ENCODE data around the gene LDLRAD4.

LDLRAD4 gene

GRCh38 chr18:13393338-13393737, 174.8 kb downstream of the LDLRAD4 start:
- no peak for DNase-seq
- peaks cover 0 to 16% (median 0%) of the 10 kb centered on the region in 3 donors for H3K36me3 ChIP-seq
- peaks cover 0 to 35% (median 15%) of the 10 kb centered on the region in 4 donors for H3K4me1 ChIP-seq
- H3K27ac ChIP-seq: no peak overlapping the region
- intact Hi-C loops (cut with DNase I; ENCODE audit: low total_unique reads): no loop called here
- H3K27me3 ChIP-seq: no peaks in the 10 kb centered on the region
- H3K9me3 ChIP-seq: no peaks in the 10 kb centered on the region
- H3K4me3 ChIP-seq: no peak overlapping the region
- TF ChIP-seq, protein P1, sequence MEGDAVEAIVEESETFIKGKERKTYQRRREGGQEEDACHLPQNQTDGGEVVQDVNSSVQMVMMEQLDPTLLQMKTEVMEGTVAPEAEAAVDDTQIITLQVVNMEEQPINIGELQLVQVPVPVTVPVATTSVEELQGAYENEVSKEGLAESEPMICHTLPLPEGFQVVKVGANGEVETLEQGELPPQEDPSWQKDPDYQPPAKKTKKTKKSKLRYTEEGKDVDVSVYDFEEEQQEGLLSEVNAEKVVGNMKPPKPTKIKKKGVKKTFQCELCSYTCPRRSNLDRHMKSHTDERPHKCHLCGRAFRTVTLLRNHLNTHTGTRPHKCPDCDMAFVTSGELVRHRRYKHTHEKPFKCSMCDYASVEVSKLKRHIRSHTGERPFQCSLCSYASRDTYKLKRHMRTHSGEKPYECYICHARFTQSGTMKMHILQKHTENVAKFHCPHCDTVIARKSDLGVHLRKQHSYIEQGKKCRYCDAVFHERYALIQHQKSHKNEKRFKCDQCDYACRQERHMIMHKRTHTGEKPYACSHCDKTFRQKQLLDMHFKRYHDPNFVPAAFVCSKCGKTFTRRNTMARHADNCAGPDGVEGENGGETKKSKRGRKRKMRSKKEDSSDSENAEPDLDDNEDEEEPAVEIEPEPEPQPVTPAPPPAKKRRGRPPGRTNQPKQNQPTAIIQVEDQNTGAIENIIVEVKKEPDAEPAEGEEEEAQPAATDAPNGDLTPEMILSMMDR (IDR thresholded peaks at IDR 0.05): no peak

GRCh38 chr18:13394801-13395200, 176.2 kb downstream of the LDLRAD4 start:
- Histone ChIP-seq H3K4me1 (peaks cover 0 to 22% (median 4%) of the 10 kb centered on the region in 4 donors), H3K9me3 (no peaks in the 10 kb centered on the region), H3K36me3 (peaks cover 0 to 5% (median 0%) of the 10 kb centered on the region in 3 donors), H3K27ac (no peak overlapping the region), H3K27me3 (no peaks in the 10 kb centered on the region), H3K4me3 (no peak overlapping the region)
- TF ChIP-seq, protein P1 (IDR thresholded peaks at IDR 0.05): no peak
- intact Hi-C loops (cut with DNase I; ENCODE audit: low total_unique reads): no loop called here
- DNase-seq: no peak

- no peak overlapping the region for H3K27ac ChIP-seq
- intact Hi-C loops (cut with DNase I; ENCODE audit: low total_unique reads): no loop called here
- no peak for DNase-seq
- H3K4me1 ChIP-seq: peaks cover 0 to 15% (median 4%) of the 10 kb centered on the region in 4 donors
- no peaks in the 10 kb centered on the region for H3K27me3 ChIP-seq
- no peak overlapping the region for H3K4me3 ChIP-seq
- peaks cover 0 to 8% (median 0%) of the 10 kb centered on the region in 3 donors for H3K36me3 ChIP-seq
- TF ChIP-seq, protein P1 (IDR thresholded peaks at IDR 0.05): no peak
- H3K9me3 ChIP-seq: no peaks in the 10 kb centered on the region
Measured at GRCh38 chr18:13395577-13395976, 177.0 kb downstream of the LDLRAD4 start.

DNA sequence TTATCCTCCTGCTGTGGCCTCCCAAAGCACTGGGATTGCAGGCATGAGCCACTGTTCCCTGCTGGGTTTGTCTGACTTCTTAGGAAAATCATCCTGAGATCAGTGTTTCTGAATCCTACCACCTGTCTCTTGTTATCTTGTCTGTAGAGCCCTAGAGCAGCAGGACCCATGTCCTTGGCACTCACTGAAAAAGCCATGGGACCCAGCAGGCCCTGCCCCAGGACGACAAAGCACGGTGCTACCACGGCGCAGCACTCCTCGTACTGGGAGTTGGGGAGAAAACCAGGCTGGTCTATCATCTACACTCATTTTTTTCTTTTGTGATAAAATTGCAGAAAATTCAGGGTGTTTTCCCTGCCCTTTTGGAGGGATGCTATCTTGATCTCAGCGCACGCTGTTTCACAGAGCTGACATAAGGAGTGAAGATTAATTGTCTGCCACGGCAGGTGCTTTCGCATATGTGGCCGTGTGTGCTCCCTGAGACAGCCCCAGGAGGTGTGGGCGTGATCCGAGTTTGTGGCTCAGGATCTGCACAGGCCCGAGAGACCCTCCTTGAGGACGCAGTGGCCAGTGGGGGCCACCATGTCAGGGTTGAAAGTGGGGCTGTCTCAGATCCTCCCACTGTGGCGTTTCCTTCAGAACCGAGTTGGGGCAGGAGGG, 179.1 kb downstream of the LDLRAD4 start:
- Histone ChIP-seq H3K4me3 (no peak overlapping the region), H3K4me1 (peaks cover 0 to 9% (median 0%) of the 10 kb centered on the region in 4 donors), H3K36me3 (peaks cover 0 to 9% (median 0%) of the 10 kb centered on the region in 3 donors), H3K9me3 (no peaks in the 10 kb centered on the region), H3K27me3 (no peaks in the 10 kb centered on the region), H3K27ac (no peak overlapping the region)
- TF ChIP-seq, protein P1 (IDR thresholded peaks at IDR 0.05): no peak
- no peak for DNase-seq
- intact Hi-C loops (cut with DNase I; ENCODE audit: low total_unique reads): no loop called here

GRCh38 chr18:13398631-13399030, 180.1 kb downstream of the LDLRAD4 start:
- TF ChIP-seq, protein P1 (IDR thresholded peaks at IDR 0.05): no peak
- Histone ChIP-seq H3K9me3 (no peaks in the 10 kb centered on the region), H3K27ac (no peak overlapping the region), H3K36me3 (peaks cover 0 to 9% (median 0%) of the 10 kb centered on the region in 3 donors), H3K27me3 (no peaks in the 10 kb centered on the region), H3K4me3 (no peak overlapping the region), H3K4me1 (peaks cover 0 to 7% (median 0%) of the 10 kb centered on the region in 4 donors)
- no peak for DNase-seq
- intact Hi-C loops (cut with DNase I; ENCODE audit: low total_unique reads): no loop called here

Data from tibial artery (tissue), 4 donors.